Measurements from ENCODE around the gene OR10J5. TPM values are rescaled to one million over a fixed set of nuclear protein-coding genes. Genes with fewer than 3 reads are reported as not detected.
"Not testable (repeated sequence)": the region's sequence is repeated elsewhere in the genome, so short reads cannot be mapped to it uniquely, and the experiment has no call there.

The OR10J5 gene
- total RNA-seq, 1 donor from 2014 or later = not detected

- H3K4me3 Mint-ChIP-seq (ENCODE audit: low read depth) = no peak overlapping the region
- peaks cover 51% of the 10 kb centered on the region for H3K9me3 Mint-ChIP-seq (ENCODE audit: low read depth)
- no peaks in the 10 kb centered on the region for H3K27me3 Mint-ChIP-seq
- TF ChIP-seq, protein P1, sequence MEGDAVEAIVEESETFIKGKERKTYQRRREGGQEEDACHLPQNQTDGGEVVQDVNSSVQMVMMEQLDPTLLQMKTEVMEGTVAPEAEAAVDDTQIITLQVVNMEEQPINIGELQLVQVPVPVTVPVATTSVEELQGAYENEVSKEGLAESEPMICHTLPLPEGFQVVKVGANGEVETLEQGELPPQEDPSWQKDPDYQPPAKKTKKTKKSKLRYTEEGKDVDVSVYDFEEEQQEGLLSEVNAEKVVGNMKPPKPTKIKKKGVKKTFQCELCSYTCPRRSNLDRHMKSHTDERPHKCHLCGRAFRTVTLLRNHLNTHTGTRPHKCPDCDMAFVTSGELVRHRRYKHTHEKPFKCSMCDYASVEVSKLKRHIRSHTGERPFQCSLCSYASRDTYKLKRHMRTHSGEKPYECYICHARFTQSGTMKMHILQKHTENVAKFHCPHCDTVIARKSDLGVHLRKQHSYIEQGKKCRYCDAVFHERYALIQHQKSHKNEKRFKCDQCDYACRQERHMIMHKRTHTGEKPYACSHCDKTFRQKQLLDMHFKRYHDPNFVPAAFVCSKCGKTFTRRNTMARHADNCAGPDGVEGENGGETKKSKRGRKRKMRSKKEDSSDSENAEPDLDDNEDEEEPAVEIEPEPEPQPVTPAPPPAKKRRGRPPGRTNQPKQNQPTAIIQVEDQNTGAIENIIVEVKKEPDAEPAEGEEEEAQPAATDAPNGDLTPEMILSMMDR (IDR thresholded peaks at IDR 0.05; ENCODE audit: unreplicated experiment) = no peak
- DNase-seq (ENCODE audit: low spot score, unreplicated experiment) = no peak
- H3K27ac Mint-ChIP-seq = no peak overlapping the region
- no peaks in the 10 kb centered on the region for H3K36me3 Mint-ChIP-seq (ENCODE audit: insufficient read depth)
- H3K4me1 Mint-ChIP-seq (ENCODE audit: low read depth) = peaks cover 7% of the 10 kb centered on the region
These were observed 18.5 kb upstream of the OR10J5 start for GRCh38 chr1:159554261-159554660.

DNA sequence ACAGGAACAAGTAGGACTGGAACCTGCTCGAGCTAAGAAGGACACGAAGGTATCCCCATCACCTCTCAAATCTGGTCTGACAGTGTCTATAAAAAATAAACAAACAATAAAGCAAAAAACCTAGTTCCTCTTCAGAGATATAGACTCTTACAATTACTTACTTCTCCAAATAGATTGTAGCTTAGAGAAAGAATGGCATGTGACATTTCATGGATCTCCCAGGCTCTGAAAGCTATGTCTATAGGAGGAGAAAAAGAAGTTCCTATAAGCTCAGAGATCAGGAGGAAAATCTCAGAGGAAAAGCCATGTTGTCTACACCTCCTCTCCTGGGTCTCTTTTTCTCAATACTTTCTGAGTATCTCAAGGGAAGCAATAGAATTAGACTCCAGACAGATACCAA, 12.3 kb upstream of the OR10J5 start:
- no peaks in the 10 kb centered on the region for H3K27me3 Mint-ChIP-seq
- DNase-seq (ENCODE audit: low spot score, unreplicated experiment) = no peak
- H3K27ac Mint-ChIP-seq = no peak overlapping the region
- no peak overlapping the region for H3K4me3 Mint-ChIP-seq (ENCODE audit: low read depth)
- no peaks in the 10 kb centered on the region for H3K36me3 Mint-ChIP-seq (ENCODE audit: insufficient read depth)
- H3K4me1 Mint-ChIP-seq (ENCODE audit: low read depth) = no peaks in the 10 kb centered on the region
- peaks cover 48% of the 10 kb centered on the region for H3K9me3 Mint-ChIP-seq (ENCODE audit: low read depth)
- TF ChIP-seq, protein P1 (IDR thresholded peaks at IDR 0.05; ENCODE audit: unreplicated experiment) = no peak

- peaks cover 42% of the 10 kb centered on the region for H3K9me3 Mint-ChIP-seq (ENCODE audit: low read depth)
- TF ChIP-seq, protein P1 (IDR thresholded peaks at IDR 0.05; ENCODE audit: unreplicated experiment) = no peak
- H3K27ac Mint-ChIP-seq = no peak overlapping the region
- H3K4me1 Mint-ChIP-seq (ENCODE audit: low read depth) = no peaks in the 10 kb centered on the region
- no peaks in the 10 kb centered on the region for H3K36me3 Mint-ChIP-seq (ENCODE audit: insufficient read depth)
- no peaks in the 10 kb centered on the region for H3K27me3 Mint-ChIP-seq
- H3K4me3 Mint-ChIP-seq (ENCODE audit: low read depth) = no peak overlapping the region
- no peak for DNase-seq (ENCODE audit: low spot score, unreplicated experiment)
These were observed 2.9 kb downstream of the OR10J5 start for GRCh38 chr1:159532922-159533321.

DNA sequence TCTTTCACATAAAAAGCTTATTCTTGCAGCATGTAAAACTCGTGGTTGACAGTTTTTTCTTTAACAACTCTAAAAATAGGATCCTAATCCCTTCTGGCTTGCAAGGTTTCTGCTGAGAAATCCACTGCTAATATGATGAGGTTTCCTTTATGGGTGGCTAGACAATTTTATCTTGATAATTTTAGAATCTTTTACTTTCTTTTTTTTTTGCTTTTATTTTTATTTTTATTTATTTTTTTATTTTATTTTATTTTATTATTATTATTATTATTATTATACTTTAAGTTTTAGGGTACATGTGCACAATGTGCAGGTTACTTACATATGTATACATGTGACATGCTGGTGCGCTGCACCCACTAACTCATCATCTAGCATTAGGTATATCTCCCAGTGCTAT, 11.0 kb downstream of the OR10J5 start:
- not testable (repeated sequence) for H3K36me3 Mint-ChIP-seq (ENCODE audit: insufficient read depth); H3K4me3 Mint-ChIP-seq (ENCODE audit: low read depth); H3K4me1 Mint-ChIP-seq (ENCODE audit: low read depth); H3K27me3 Mint-ChIP-seq; DNase-seq (ENCODE audit: low spot score, unreplicated experiment); H3K27ac Mint-ChIP-seq
- H3K9me3 Mint-ChIP-seq (ENCODE audit: low read depth) = peaks cover 39% of the 10 kb centered on the region

- Mint-ChIP-seq H3K9me3 (ENCODE audit: low read depth) (peaks cover 48% of the 10 kb centered on the region), H3K27me3 (no peaks in the 10 kb centered on the region), H3K27ac (no peak overlapping the region), H3K4me1 (ENCODE audit: low read depth) (peaks cover 1% of the 10 kb centered on the region), H3K4me3 (ENCODE audit: low read depth) (no peak overlapping the region), H3K36me3 (ENCODE audit: insufficient read depth) (no peaks in the 10 kb centered on the region)
- TF ChIP-seq, protein P1 (IDR thresholded peaks at IDR 0.05; ENCODE audit: unreplicated experiment) = no peak
- DNase-seq (ENCODE audit: low spot score, unreplicated experiment) = no peak
These were observed 25.6 kb downstream of the OR10J5 start for GRCh38 chr1:159510229-159510541.

GRCh38 chr1:159509440-159510228, 26.2 kb downstream of the OR10J5 start:
- H3K36me3 Mint-ChIP-seq (ENCODE audit: insufficient read depth) = no peaks in the 10 kb centered on the region
- no peak overlapping the region for H3K27ac Mint-ChIP-seq
- DNase-seq (ENCODE audit: low spot score, unreplicated experiment) = no peak
- peaks cover 1% of the 10 kb centered on the region for H3K4me1 Mint-ChIP-seq (ENCODE audit: low read depth)
- H3K4me3 Mint-ChIP-seq (ENCODE audit: low read depth) = no peak overlapping the region
- peaks cover 47% of the 10 kb centered on the region for H3K9me3 Mint-ChIP-seq (ENCODE audit: low read depth)
- no peaks in the 10 kb centered on the region for H3K27me3 Mint-ChIP-seq
- TF ChIP-seq, protein P1 (IDR thresholded peaks at IDR 0.05; ENCODE audit: unreplicated experiment) = no peak

Measured in progenitor cell of endocrine pancreas (in vitro differentiated cells).